CD4-positive, alpha-beta T cell treated with Interleukin-17A for 1 hour (primary cell): ENCODE data around the gene PLEKHA5.
"Not testable (repeated sequence)": the region's sequence is repeated elsewhere in the genome, so short reads cannot be mapped to it uniquely, and the experiment has no call there.

Source experiments
- DNase-seq: peaks from one replicate; pipeline ENCODE4 v3.0.0-alpha.2; 2020

The PLEKHA5 gene

GRCh38 chr12:19170286-19170685 lies 40.8 kb downstream of the PLEKHA5 start:
- DNase-seq = not testable (repeated sequence)

- no peak for DNase-seq
These were observed 42.2 kb downstream of the PLEKHA5 start for GRCh38 chr12:19171731-19172130.

GRCh38 chr12:19177754-19178153 lies 48.2 kb downstream of the PLEKHA5 start:
- DNase-seq = no peak

GRCh38 chr12:19179986-19180385 lies 50.5 kb downstream of the PLEKHA5 start:
- DNase-seq = no peak

GRCh38 chr12:19181666-19182426 lies 52.3 kb downstream of the PLEKHA5 start:
- no peak for DNase-seq

- no peak for DNase-seq
These were observed 53.7 kb downstream of the PLEKHA5 start for GRCh38 chr12:19183121-19183838.

GRCh38 chr12:19185262-19185929 lies 55.9 kb downstream of the PLEKHA5 start:
- DNase-seq = no peak

GRCh38 chr12:19186722-19187661 lies 57.5 kb downstream of the PLEKHA5 start:
- peak; percentile 29 for DNase-seq

GRCh38 chr12:19189522-19189921 lies 60.0 kb downstream of the PLEKHA5 start:
- no peak for DNase-seq

- DNase-seq = peak; percentile 14
These were observed 60.9 kb downstream of the PLEKHA5 start for GRCh38 chr12:19190292-19191031.

DNA sequence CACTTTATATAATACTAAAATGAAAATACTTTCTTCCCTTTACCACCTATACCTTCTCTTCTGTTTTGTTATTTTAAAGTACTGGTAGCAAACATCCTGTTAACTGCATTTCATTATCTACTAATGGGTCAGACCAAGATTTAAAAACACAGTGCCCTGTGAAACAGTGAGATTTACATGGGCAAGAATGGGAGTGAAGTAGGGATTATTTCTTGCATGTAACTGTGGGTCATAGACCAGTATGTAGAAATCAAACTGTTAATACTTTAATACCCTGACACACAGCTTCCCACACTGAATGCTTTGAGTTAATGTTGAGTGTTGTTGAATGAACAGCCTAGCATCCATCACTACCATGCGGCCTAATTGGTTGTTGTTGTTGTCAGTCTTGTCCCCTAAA lies 61.6 kb downstream of the PLEKHA5 start:
- no peak for DNase-seq

- no peak for DNase-seq
These were observed 62.0 kb downstream of the PLEKHA5 start for GRCh38 chr12:19191563-19191962.

DNA sequence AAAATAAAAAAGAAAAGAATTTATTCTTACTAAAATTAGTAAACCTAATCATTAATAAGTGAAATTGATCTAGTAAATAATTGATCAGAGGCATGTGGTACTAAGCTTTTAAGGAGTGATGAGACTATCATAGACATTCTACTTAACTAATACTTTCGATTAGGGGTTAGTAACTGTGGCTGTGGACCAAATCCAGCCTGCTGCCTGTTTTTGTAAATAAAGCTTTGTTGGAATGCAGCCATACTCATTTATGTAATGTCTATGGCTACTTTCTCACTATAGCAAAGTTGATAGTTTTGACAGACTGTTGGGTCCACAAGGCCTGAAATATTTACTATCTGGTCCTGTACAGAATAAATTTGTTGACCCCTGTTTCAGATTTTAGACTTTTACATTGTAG lies 63.2 kb downstream of the PLEKHA5 start:
- no peak for DNase-seq

DNA sequence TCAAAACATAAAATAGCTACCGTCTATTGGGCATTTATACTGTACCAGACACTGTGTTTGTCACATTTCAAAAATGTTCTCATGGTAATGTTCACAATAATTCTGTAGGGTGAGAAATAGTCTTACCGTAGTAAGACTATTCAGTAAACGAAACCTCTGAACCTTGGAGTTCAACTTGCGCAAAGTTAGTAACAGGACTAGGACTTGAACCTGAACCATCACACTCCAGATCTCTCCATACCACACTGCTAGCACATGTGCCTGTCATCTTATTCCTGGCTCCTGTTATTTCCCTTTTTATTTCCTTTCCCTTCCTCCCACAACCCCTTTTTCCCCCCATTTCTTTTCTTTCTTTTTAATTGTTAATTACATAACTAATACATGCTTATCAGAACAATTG lies 65.4 kb downstream of the PLEKHA5 start:
- no peak for DNase-seq

DNA sequence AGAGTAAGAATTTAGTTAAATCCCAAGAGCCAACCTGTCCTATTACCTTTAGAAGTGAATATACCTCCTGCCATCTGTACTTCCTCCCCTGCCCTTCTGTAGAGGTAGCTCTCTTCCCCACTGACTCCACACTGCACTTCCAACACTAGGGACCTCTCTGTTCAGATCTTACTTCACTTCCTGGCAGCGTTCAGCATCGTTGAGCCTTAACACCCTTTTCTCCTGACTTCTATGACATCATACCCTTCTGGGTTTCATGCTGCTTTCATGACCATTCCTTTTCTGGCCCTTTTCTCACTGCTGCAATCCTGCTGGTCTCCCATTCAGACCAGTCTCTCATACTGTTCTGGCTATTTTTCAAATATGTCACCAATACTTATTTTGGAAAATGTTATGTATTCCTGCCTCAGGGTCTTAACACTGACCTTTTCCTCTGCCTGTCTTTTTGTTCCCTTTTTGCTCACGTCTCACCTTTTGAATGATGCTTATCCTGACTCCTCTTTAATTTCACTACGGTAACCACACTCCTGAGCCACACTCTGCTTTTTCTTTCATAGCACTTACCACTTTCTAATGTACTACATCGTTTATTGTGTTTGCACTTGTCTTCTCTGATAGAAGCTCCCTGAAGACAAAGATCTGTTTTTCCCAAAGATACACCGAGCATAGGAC lies 67.6 kb downstream of the PLEKHA5 start:
- DNase-seq = no peak

GRCh38 chr12:19198272-19198671 lies 68.7 kb downstream of the PLEKHA5 start:
- DNase-seq = no peak

DNA sequence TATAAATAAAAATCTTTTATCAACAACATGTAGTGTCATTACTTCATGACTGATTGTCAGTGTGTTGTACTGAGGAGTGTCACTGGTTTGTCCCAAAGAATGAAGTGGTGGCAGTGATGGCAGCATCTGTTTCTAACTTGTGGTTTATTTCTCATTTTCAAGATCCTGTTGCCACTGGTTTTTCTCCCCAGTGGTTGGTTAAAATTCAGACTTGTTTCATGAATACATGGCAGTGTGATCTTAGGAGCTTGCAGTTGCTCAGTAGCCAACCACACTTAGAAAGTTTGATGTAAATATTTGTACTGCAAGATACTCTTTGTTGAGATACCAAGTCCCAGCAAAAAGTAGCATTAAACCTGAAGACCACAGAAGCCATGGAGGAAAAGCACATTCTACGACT lies 69.8 kb downstream of the PLEKHA5 start:
- DNase-seq = no peak

DNA sequence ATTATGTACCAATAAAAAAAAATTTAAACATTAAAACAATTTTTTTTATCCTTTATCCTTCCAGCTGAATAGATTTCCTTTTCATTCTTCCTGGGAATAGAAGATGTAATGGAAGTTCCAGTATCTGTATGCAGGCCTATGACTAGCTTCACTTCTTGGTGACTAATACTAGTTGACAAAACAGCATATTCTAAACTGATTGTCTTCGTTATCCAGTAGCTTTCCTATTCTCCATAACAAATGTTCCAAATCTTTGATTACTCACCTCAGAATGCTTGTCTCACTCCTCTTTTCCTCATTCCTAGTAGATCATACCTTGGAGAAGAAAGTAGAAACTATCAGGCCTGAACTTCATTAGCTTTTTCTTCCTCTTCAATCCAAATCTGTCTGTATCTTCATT lies 70.7 kb downstream of the PLEKHA5 start:
- DNase-seq = no peak

- DNase-seq = no peak
These were observed 72.1 kb downstream of the PLEKHA5 start for GRCh38 chr12:19201661-19202060.

DNA sequence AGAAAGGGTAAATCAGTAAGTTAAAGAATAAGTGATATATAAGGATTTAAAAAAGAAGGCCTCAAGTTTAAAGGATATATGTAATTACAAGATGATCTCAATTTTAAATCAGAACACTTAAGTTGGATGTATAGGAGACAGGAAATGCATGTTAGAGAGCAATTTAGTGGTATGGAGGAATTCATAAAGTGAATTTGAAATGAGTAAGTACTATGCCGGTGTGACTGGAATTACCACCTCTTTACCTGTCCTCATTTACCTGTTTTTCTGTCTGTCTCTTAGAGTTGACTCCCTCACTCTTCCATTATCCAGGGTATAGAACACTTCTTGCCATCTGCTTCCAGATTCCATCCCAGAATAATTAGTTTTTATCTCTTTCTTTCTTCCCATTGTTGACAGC lies 73.5 kb downstream of the PLEKHA5 start:
- DNase-seq = no peak
